HG02642 (cell line): ENCODE data around the gene MROH2A.

Experiments used
- ATAC-seq: cut with Tn5 transposase; IDR thresholded peaks from one replicate; pipeline ENCODE4 v1.9.1; 2021; ENCODE audit warnings: mild to moderate bottlenecking; ENCODE audit not compliant: unreplicated experiment, poor library complexity

The MROH2A gene

DNA sequence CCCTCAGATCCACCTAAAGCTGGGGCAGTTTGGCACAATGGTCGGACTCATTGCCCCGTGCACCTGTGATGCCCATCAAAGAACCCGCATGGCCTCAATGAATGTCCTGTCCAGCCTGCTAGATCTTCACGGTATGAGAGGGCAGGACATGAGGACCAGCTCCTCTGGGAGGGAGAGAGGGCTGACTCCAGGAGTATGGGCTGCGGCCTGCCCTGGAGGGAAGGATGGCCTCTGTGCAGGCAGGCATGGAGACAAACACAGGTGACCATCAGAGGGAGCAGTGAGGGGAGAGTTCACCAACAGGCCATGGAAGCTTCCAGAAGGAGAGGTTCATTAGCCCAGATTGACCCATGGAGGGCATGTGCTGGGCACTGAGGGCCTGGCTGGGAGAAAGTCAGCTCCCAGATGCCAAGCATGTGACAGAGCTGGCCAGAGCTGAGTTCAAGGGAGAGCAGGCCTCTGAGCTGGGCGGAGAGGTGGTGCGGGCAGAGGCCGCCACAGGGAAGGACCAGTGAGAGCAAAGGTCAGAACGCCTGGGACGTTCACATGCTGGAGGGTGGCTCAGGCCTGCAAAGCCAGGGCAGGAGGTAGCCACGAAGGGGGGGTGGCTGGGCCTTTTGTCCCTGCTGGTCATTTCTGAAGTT, 40.0 kb downstream of the MROH2A start:
- ATAC-seq: no peak

DNA sequence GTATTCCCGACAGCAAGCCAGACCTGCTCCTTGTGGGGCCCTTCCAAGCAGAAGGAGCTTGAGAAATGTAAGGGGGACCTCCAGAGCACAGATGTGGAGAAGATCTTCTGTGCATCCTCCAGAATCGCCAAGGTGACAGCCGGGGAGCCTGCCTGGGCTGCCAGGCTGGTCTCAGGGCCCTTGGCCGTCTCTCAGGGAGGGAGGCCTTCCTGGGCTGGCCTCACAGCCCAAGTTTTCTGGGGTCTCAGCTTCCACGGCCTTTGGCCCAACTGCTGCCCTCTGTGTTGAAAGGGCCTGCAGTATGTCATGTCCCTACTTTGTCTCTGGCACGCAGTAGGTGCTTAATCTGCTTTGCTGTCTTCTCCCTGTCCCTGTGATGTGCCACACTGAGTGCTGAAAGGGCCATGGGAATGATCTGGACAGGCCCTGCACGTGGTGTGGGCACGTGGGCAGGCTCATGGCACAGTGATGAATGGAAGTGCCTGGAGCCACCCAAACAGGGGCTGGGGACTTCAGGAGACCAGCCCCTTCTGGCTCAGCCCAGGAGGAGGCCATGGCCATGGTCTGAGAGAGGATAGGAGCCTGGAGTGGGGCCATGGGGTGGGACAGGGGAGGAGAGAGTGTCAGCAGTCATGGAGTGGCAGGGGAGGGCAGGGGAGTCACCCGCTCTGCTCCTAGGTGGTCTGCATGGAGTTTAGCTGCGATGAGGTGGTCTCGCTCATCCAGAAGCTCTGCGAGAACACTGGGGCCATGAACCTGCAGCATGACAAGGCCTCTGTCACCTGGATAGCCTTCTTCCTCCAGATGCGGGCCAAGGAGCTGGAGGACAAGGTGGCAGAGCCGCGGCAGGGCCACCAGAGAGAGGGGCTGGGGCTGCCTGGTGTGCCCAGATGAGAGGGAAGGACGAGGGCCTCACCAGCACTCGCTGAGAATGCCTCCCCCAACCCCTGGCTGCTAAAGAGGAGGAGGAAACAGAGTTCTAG, 40.8 kb downstream of the MROH2A start:
- no peak for ATAC-seq

DNA sequence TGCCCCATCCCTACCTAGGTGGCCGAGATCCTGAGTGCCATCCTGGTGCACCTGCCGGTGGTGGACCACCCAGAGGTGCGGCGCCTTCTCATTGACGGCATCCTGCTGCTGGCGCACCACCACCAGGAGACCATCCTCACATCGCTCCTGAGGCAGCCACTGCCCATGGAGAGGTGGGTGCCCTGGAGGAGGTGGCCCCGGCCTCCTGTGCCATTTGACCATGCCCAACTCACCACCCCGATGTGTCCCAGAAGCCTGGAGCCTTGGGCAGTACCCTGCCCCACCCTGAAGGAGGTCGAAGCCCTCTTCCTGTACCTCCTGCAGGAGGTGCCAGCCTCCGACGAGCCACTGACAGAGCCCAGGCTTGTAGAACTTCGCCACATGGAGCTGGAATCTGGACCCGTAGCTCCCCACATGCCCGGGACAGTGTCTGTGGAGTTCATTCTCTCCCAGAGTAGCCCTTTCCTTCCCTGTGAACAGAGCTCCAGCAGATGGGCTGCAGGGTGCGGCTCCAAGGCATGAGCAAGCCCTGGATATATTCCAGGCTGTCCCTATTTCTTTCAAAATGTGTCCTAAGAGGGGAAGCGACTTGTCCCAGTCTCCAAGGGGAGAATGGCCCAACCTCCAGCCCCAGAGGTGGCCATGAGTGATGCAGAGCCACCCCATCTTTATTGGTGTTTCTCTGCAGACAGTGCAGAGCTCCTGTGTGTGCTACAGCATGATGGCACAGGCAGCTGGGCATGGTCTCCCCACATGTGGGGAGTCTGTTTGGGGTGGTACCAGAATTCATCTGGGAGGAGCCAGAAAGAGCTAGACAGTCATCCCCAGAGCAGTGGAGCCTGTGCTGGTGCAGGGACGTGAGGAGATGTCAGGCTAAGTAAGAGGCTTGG, 42.0 kb downstream of the MROH2A start:
- no peak for ATAC-seq

DNA sequence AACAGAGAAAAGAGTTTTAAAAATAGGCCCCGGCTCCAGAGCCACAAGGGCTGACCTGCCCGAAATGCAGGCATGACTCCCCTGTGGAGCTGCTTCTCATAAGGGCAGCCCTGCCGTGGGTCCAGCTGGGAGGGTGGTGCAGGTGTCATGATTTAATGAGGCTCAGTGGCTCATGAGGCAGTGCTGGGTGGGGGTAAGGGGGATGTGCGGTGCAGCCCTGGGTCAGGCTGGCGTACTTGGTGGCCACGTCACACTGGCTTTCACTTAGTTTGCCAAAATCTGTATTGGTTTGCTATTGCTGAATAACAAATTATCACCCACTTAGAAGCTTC, 42.6 kb downstream of the MROH2A start:
- ATAC-seq: no peak

DNA sequence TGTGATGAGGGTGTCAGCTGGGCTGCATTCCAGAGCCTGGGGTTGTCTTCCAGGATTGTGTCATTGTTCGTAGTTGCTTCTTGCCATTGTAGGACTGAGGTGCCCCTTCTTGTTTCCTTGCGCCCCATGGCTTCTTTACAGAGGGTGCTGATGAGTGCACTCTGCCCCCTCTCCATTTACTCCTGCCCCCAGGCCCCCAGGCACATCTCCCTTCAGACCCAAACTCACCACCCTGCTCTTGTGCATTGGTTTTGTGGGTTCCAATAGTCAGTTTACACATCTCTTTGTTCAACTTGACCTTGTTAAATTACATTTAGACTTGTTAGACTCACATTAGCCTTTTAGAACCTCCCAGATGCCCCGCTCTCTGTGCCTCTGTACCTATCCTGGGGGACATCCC, 43.1 kb downstream of the MROH2A start:
- no peak for ATAC-seq

DNA sequence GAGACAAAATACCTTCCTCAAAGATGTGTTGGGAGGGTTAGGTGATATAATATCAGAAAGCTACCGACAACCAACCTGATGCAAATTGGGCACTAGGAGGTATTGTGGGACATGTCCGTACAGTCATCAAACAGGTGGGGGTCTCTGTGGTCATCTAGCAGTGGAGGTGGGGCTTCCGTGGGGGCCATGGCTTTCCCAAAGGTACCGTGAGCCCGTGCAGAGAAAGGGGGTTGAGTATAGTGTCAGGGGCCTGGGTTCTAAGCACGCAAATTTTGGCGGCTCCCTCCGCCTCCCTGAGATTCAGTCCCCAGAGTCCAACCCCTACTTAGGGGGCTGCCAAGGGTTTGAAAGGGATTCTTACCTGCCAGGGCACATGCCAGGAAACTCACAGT, 43.6 kb downstream of the MROH2A start:
- ATAC-seq: no peak

DNA sequence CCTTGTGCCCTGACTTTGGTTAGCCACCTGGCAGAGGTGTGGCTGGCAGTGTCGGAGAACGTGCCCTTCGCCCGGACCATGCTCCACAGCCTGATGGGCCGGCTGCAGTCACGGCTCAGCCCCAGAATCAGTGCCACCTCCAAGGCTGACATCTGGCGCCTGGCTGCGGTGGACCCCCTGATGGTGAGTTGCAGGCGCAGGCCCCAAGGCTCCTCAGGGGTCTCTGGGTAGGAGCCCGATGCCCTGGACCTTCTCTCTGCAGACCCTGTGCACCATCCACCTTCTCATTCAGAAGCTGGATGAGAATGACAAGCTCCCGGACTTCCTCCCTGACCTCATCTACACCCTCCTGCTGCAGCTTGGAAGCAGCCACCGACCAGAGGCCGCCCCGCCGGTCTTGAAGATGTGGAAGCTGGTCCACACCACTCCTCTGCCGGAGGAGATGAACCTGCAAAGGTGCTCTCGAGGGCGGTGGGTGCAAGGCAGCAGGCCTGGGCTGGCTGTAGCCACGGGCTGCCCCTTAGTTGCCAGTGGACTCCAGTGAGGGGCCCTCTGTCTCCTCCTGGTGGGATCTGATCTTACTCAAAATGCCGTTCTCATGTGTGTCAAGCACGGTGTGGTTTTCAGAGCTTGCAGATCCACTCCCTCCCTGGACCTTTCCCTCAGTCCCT, 44.1 kb downstream of the MROH2A start:
- no peak for ATAC-seq

DNA sequence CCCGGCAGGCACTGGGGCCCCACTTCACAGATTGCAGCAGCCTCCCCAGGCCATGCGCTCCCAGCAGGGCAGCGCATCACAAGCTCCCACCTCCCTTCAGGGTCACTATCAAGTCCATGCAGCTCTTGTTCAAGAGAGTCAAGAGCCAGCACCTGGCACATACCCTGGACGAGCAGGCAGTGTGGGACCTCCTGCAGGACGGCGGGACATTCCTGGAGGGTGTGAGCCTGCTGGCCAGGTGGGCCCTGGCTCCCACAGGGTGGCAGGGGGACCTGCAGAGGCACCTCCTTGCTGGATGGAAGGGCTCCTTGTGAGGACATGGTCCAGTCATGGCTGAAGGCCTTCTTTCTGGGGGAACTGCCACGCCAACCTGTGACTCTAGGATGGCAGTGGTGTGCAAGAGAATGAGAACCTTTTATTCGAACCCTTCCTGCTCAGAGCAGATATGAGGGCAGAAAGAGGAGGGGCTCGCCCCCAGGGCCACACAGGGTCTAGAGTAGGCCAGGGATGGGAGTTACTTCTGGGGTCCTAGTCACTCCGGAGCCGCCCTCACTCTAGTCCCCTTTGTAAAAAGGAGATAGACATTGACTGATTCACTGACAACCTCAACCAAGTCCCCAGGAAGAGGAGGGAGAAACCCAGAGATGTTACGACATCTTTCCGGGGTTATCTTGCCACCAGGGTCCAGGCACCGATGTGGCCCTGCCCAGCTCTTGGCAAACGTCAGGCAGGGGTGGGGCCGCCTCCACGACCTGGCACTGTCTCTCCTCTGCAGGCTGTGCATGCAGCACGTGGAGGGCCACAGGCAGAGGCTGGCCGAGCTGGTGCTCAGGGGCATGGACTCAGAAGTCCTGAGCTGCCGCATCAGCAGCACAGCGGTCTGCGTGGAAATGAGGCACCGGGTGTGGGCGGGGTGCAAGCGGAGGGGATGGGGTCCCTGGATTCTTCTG, 44.9 kb downstream of the MROH2A start:
- ATAC-seq: no peak

DNA sequence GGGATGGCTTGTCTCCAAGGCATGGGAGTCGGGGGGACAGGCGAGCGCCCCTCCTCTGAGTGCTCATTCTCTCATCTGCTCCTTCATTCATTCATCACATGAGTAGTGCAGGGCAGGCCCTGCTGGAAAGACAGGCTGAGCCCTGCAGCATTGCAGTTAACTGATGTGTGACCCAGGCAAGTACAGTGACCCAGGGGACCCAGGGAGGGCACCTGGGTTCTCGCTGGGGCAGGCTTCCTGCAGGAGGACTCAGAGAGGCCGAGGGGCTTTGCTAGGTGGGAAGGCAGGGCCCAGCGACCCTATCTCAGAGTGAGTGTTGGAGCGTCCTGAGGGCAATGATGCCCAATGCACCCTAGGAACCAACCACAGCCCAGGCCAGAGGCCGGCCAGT, 45.6 kb downstream of the MROH2A start:
- no peak for ATAC-seq

DNA sequence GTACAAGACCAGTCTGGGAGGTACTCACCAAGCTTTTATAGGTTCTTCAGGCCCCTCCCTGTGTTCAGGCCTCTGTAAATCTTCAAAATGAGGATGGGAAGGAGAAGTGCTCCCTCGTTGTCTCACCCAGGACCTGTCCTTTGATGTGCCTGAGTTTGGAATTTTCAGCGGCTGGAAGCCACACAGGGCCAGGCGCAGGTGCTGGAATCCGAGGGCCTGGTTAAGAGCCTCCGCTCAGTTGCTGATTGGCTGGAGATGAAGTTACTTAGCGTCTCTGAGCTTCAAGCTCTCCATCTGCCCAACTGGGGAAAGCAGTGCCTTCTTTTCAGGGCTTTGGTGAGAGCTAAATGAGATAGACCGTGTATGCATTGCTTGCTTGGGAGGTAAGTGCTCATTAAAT, 46.2 kb downstream of the MROH2A start:
- no peak for ATAC-seq

DNA sequence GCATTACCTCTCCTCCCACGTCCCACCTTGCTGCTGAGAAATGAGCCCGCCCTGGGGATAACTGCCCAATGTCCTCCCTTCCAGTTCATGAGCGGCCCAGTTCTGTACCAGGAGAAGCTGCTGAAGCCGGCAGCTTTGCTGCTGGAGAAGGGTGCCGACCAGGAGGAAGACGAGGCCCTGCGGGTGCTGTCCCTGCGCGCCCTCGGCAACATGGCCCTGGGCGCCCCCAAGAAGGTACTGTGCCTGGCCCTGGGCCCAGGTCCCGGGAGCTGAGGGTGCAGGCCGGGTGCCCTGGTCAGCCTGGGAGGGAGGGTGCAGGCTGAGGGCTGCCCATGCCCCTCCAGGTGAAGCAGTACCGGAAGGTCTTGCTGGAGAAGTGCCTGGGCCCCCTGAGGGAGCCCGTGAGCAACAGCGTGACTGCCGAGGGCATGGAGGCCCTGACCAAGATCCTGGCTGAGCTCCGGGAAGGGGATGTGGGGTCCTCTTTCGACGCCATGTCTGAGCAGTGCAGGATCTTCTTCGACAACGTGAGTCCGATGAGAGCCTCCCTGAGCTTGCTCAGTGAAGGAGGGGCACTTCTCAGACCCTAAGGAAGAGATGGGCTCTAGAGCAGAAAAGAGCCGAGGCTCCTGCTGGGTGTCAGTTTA, 50.5 kb downstream of the MROH2A start:
- ATAC-seq: no peak

DNA sequence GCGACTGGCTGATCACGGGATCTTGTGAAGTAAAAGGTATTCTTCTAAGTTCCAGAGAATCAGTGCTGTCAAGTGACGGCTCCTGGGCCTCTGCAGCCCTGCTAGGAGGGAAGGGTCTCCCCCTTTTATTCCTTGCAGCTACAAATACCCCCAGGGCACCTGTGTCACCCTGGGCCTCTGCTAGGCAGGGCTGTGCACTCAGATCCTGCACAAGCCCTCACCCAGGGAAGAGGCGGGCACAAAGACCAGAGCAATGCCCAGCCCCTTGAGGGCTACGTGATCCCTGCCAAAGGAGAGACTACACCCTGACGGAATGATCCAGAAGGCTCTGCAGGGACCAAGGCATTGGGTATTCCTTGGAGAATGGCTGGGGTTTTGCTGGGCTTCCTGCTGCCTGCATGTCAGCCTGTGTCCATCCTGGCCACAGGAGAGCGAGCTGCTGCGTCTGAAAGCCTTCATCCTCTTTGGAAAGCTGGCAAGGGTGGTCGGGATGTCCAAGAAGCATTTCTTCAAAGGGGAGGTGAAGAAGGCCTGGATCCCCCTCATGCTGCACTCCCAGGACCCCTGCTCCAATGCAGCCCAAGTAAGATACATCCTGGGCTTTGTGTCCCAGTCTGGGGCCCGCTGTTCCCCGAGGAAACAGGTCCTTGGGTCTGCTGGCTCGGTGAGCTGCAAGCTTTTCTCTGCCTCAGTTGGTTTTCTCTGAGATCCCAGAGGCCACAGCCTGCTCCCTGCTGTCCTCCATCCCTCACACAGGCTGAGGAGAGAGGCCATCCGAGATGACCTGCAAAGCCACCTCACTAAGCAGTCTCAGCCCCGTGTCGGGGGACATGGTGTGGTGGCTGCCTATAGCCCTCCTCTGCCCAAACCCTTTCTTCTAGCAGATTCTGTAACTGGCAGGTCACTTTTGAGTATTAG, 51.3 kb downstream of the MROH2A start:
- no peak for ATAC-seq

DNA sequence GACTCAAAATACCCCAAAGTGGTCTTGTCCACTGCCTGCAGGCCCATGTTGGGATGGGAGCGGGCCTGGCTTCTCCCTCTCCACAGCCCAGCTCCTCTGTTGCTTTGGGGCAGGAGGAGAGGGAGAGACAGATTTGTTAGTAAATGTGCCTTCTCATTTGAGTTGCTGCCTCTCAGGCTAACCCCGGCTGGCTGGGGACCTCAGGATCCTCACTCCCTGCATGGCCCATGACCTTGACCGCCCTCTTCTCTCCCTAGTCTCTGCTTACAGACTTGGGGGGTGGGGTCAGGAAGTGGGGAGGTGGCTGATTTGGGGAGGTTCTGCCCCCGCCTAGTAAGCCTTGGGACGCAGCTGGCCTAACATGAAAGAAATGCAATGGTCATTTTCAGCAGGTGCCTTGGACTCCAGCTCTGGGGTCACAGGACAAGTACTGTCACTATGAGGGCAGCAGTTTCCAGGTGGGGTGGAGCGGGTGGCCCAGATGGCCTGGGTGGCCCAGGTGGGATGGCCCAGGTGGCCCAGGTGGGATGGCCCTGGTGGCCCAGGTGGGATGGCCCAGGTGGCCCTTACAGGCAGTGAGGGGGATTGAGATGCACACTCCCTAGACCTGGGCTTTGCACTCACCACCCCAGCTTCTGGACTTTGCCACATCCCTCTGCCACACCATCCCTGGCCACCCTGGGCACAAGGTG, 52.1 kb downstream of the MROH2A start:
- no peak for ATAC-seq

DNA sequence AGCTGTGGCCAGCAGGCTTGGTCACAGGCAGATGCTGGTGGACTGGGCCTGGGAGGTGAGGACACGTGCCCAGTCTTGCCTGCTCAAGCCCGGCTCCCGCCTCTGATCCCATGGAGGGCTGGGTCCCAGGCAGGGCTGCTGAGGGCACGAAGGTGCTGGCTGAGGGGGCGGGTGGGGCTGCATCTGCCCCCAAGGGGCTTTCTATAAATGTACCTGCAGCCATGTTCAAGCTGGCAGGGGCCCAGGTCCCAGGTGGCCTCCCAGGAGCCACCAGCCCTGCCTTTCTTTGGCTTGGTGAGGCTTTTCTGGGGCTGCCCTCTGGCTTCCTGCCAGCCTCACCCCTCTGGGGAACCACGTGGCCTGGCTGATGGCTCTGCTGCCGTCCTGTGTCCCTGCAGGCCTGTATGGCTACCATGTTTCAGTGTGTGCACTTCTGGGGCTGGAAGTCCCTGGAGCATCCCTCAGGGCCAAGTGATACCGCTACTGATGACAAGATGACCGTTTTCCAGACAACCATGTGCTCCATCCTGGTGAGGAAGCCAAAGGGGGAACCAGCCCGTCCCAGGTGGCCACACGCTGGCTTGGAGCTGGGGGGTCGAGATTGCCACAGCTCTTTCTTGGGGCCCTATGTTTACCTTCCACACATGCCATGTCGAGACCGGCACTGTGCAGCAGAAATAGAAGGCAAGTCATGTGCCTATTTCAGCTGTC, 53.0 kb downstream of the MROH2A start:
- no peak for ATAC-seq

DNA sequence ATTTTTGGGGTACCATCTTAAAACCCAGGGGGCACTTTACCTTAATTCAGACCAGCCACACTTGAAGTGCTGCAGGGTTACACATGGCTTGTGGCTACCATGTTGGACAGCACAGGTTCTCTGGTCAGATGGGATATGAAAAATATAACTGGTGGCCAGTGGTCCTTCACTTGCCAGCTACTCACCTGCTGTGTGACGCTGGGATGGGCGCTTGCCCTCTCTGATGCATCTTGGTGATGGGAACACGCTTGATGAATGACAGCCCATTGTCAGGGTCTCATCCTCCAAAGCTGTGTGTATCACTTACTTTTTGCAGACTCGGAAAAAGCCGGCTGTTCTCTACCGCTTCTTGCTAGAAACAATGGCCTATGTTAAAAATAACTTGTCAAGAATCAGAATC, 53.7 kb downstream of the MROH2A start:
- ATAC-seq: no peak

DNA sequence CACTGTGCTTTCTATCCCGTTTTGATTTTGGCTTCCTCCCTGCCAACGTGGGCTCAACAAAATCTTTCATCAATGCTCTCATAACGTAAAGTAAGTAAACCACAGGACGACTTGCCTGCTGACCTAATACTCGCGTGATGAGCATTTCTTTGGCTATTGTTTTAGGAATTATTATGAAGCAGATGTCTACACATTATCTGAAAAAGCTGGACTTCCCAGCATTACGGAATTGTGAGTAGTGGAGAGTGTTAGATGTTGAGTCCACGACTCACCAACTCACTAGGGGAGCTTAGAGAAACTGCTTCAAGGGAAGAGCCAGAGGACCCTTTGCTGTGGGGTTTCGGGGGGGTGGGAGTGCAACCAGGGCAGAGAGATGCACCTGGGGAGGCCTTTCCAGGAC, 54.3 kb downstream of the MROH2A start:
- ATAC-seq: no peak

DNA sequence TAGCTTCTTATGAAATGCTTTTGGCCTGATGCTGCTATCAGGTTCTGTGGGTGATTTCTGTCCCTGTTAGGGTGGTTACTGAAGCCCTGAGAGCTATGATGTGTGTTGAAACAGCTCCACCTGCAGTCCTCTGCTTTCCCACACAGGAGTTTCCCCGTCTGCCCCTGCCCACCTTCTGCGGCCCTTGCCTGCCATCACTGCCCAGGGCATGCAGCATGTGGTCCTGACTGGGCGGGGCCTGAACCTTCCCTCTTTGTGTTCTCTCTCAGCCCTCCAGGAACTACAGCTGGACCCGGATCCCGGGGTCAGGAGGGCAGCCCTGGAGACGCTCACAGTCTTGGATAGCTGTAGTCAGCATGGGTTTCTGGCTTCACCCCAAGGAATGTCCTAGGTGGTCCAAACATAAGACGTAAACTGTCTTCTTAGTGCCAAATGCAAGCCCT, 54.8 kb downstream of the MROH2A start:
- ATAC-seq: no peak
